H1 (cell line): ENCODE results near the gene ZDHHC8. TPM values are rescaled to one million over a fixed set of nuclear protein-coding genes. Genes with fewer than 3 reads are reported as not detected.

Experiments used
- CTCF ChIA-PET: fragments of 300-600 bp; sonication (Branson Sonifier 250); formaldehyde crosslinking; loops from one replicate; lab custom pipeline; 2021; ENCODE audit not compliant: partially characterized antibody; lab: Charles Lee
- POLR2A ChIA-PET: fragments of 300-600 bp; sonication (Branson Sonifier 250); formaldehyde crosslinking; loops from one replicate; lab custom pipeline; 2021; ENCODE audit warnings: inconsistent platforms; ENCODE audit not compliant: partially characterized antibody; lab: Charles Lee
- DNase-seq, 2 experiments: peaks; one replicate each; pipeline versions ENCODE4 v3.0.0 to v3.0.0-alpha.2; 2010 to 2022; ENCODE audit warnings: low spot score in 2 of 2, low read depth in 1 of 2, mixed read lengths in 1 of 2
- FAIRE-seq: peaks from 2 replicates; lab custom pipeline; 2011; peaks lifted over from hg19 to GRCh38; lab: Jason Lieb, UNC
- H2AFZ ChIP-seq: 2 replicates; pipeline ENCODE4 v1.8.1; 2012; ENCODE audit warnings: low read length, inconsistent platforms
- H2AK5ac ChIP-seq: 2 replicates; pipeline ENCODE4 v1.6.1; 2013; ENCODE audit warnings: low read depth, low read length
- H2BK120ac ChIP-seq: replicated peaks from 2 replicates; pipeline ENCODE3; 2013; ENCODE audit warnings: low read depth, low read length, inconsistent platforms
- H2BK12ac ChIP-seq: 2 replicates; pipeline ENCODE4 v1.6.1; 2013; ENCODE audit warnings: low read depth, low read length
- H2BK15ac ChIP-seq: 2 replicates; pipeline ENCODE4 v1.6.1; 2013; ENCODE audit warnings: low read length
- H2BK20ac ChIP-seq: 2 replicates; pipeline ENCODE4 v1.6.1; 2013; ENCODE audit warnings: low read length
- H2BK5ac ChIP-seq: 2 replicates; pipeline ENCODE4 v1.6.1; 2013; ENCODE audit warnings: low read depth, low read length
- H3K14ac ChIP-seq: 2 replicates; pipeline ENCODE4 v1.6.1; 2013; ENCODE audit warnings: inconsistent platforms; ENCODE audit not compliant: insufficient read length
- H3K18ac ChIP-seq: 2 replicates; pipeline ENCODE4 v1.6.1; 2013; ENCODE audit warnings: low read length; ENCODE audit errors: extremely low read depth
- H3K23ac ChIP-seq: 2 replicates; pipeline ENCODE4 v1.6.1; 2013; ENCODE audit warnings: inconsistent platforms; ENCODE audit not compliant: insufficient read length
- H3K23me2 ChIP-seq: 2 replicates; pipeline ENCODE4 v1.6.1; 2013; ENCODE audit warnings: low read depth, low read length
- H3K27ac ChIP-seq: 2 replicates; pipeline ENCODE4 v1.6.1; 2011; ENCODE audit warnings: low read depth, low read length, inconsistent platforms
- H3K27me3 ChIP-seq, 4 experiments: replicated peaks in 1 of 4; 1 replicate in 1 of 4; 2 replicates in 3 of 4; pipeline versions ENCODE4 v1.6.1 to v1.8.1; 2011 to 2013; ENCODE audit warnings: low read length in 3 of 4, mild to moderate bottlenecking in 3 of 4, inconsistent platforms in 2 of 4, mixed read lengths in 2 of 4, moderate library complexity in 1 of 4; ENCODE audit not compliant: control insufficient read depth in 3 of 4, insufficient read depth in 3 of 4; ENCODE audit errors: extremely low read depth in 1 of 4
- H3K36me3 ChIP-seq, 4 experiments: 2 replicates each; pipeline versions ENCODE4 v1.6.1 to v1.8.1; 2011 to 2013; ENCODE audit warnings: mild to moderate bottlenecking in 4 of 4, low read length in 3 of 4, moderate library complexity in 2 of 4, control low read depth in 1 of 4, inconsistent platforms in 1 of 4; ENCODE audit not compliant: insufficient read depth in 4 of 4, control insufficient read depth in 2 of 4
- H3K4ac ChIP-seq: replicated peaks from 2 replicates; pipeline ENCODE3; 2013; ENCODE audit warnings: low read length, low read depth, mixed read lengths, inconsistent platforms; ENCODE audit not compliant: insufficient read length
- H3K4me1 ChIP-seq, 4 experiments: replicated peaks in 1 of 4; 1 replicate in 1 of 4; 2 replicates in 3 of 4; pipeline versions ENCODE4 v1.6.1 to v1.8.1; 2011 to 2013; ENCODE audit warnings: low read length in 3 of 4, inconsistent platforms in 2 of 4, mixed read lengths in 1 of 4; ENCODE audit not compliant: insufficient read depth in 4 of 4, control insufficient read depth in 3 of 4
- H3K4me2 ChIP-seq, 2 experiments: 2 replicates each; pipeline versions ENCODE4 v1.6.1 to v1.8.1; 2011 to 2013; ENCODE audit warnings: low read depth in 2 of 2, low read length in 2 of 2, control low read depth in 1 of 2, inconsistent platforms in 1 of 2, mild to moderate bottlenecking in 1 of 2; ENCODE audit not compliant: insufficient read depth in 1 of 2
- H3K4me3 ChIP-seq, 4 experiments: fragments of 200-600, 300-600 bp in 1 of 4; sonication (generic), shearing (Covaris generic), sonication (Bioruptor Twin) in 1 of 4; 2 replicates each; pipeline versions ENCODE4 v1.5.1 to v1.8.1; 2011 to 2016; ENCODE audit warnings: low read length in 4 of 4, low read depth in 3 of 4, control low read depth in 2 of 4, inconsistent platforms in 2 of 4, mild to moderate bottlenecking in 2 of 4, mixed read lengths in 1 of 4, moderate library complexity in 1 of 4; ENCODE audit not compliant: insufficient read depth in 2 of 4; ENCODE audit errors: extremely low read depth in 1 of 4
- H3K56ac ChIP-seq: replicated peaks from 2 replicates; pipeline ENCODE3; 2013; ENCODE audit warnings: low read depth, mild to moderate bottlenecking, mixed read lengths, low read length, inconsistent platforms; ENCODE audit not compliant: insufficient read length
- H3K79me1 ChIP-seq: 2 replicates; pipeline ENCODE4 v1.6.1; 2013; ENCODE audit warnings: low read depth, low read length, control low read depth
- H3K79me2 ChIP-seq, 2 experiments: 2 replicates each; pipeline versions ENCODE4 v1.6.1 to v1.8.1; 2012 to 2013; ENCODE audit warnings: low read length in 2 of 2, mild to moderate bottlenecking in 2 of 2, inconsistent platforms in 1 of 2; ENCODE audit not compliant: insufficient read depth in 2 of 2, control insufficient read depth in 1 of 2
- H3K9ac ChIP-seq, 4 experiments: replicated peaks in 1 of 4; 1 replicate in 1 of 4; 2 replicates in 3 of 4; pipeline versions ENCODE4 v1.6.1 to v1.8.1; 2011 to 2013; ENCODE audit warnings: low read depth in 3 of 4, low read length in 3 of 4, control low read depth in 2 of 4, mild to moderate bottlenecking in 2 of 4, moderate library complexity in 2 of 4, inconsistent platforms in 1 of 4; ENCODE audit errors: extremely low read depth in 1 of 4
- H3K9me3 ChIP-seq, 2 experiments: 2 replicates each; pipeline versions ENCODE4 v1.6.1 to v1.8.1; 2012 to 2013; ENCODE audit warnings: mild to moderate bottlenecking in 2 of 2, moderate library complexity in 2 of 2, control low read depth in 1 of 2, inconsistent platforms in 1 of 2, low read depth in 1 of 2, low read length in 1 of 2, mixed read lengths in 1 of 2; ENCODE audit not compliant: insufficient read depth in 2 of 2
- H4K20me1 ChIP-seq, 2 experiments: replicated peaks in 1 of 2; 2 replicates each; pipeline versions ENCODE3 to v1.8.1; 2011 to 2013; ENCODE audit warnings: inconsistent platforms in 2 of 2, low read length in 2 of 2, mild to moderate bottlenecking in 1 of 2; ENCODE audit not compliant: insufficient read depth in 2 of 2, control insufficient read depth in 1 of 2
- H4K5ac ChIP-seq: 2 replicates; pipeline ENCODE4 v1.6.1; 2013; ENCODE audit warnings: low read length, low read depth, mixed read lengths, inconsistent platforms; ENCODE audit not compliant: insufficient read length
- H4K8ac ChIP-seq: 2 replicates; pipeline ENCODE4 v1.8.0; 2013; ENCODE audit warnings: mild to moderate bottlenecking, moderate library complexity, low read length, inconsistent platforms; ENCODE audit not compliant: insufficient read depth; ENCODE audit errors: extremely low read depth
- H4K91ac ChIP-seq: replicated peaks from 2 replicates; pipeline ENCODE3; 2013; ENCODE audit warnings: low read length, mixed read lengths, inconsistent platforms; ENCODE audit not compliant: insufficient read length
- E2F6 ChIP-seq: IDR thresholded peaks from 2 replicates; pipeline ENCODE4 v1.6.1; 2012; ENCODE audit warnings: inconsistent platforms
- GABPA ChIP-seq: IDR thresholded peaks from 2 replicates; pipeline ENCODE4 v1.6.1; 2011; ENCODE audit warnings: mild to moderate bottlenecking, low read length, moderate library complexity, borderline replicate concordance; ENCODE audit not compliant: insufficient read depth
- GTF2F1 ChIP-seq: IDR thresholded peaks from 2 replicates; pipeline ENCODE4 v1.6.1; 2012; ENCODE audit warnings: low read depth, low read length, improper control_type of control experiment, borderline replicate concordance
- JUN ChIP-seq: IDR thresholded peaks from 2 replicates; pipeline ENCODE4 v1.6.1; 2011; ENCODE audit warnings: low read depth, mild to moderate bottlenecking, improper control_type of control experiment, low read length
- KDM4A ChIP-seq: IDR thresholded peaks from one replicate; pipeline ENCODE4 v1.7.1; 2012; ENCODE audit warnings: low read depth, mild to moderate bottlenecking, moderate library complexity, low read length, inconsistent platforms; ENCODE audit not compliant: severe bottlenecking
- PHF8 ChIP-seq: fragments of 200-600 bp; sonication (generic); conservative IDR thresholded peaks from 2 replicates; pipeline ENCODE4 v1.7.1; 2012; ENCODE audit warnings: low read depth, mild to moderate bottlenecking, inconsistent platforms, low read length, moderate library complexity
- POLR2AphosphoS5 ChIP-seq: IDR thresholded peaks from 2 replicates; pipeline ENCODE4 v1.6.1; 2011; ENCODE audit warnings: low read depth, low read length
- RBBP5 ChIP-seq: IDR thresholded peaks from 2 replicates; pipeline ENCODE4 v1.7.1; 2012; ENCODE audit warnings: low read depth, mild to moderate bottlenecking, inconsistent platforms, low read length, moderate library complexity, borderline replicate concordance
- RFX5 ChIP-seq: IDR thresholded peaks from 2 replicates; pipeline ENCODE4 v1.6.1; 2011; ENCODE audit warnings: low read depth, low read length, improper control_type of control experiment, borderline replicate concordance
- RNF2 ChIP-seq: fragments of 200-900, 300-1000 bp; sonication (generic); IDR thresholded peaks from 2 replicates; pipeline ENCODE4 v1.7.1; 2016; ENCODE audit warnings: borderline replicate concordance, low read depth, mild to moderate bottlenecking, antibody characterized with exemption, low read length; ENCODE audit not compliant: poor library complexity, severe bottlenecking; ENCODE audit errors: missing control alignments
- SP1 ChIP-seq: IDR thresholded peaks from 2 replicates; pipeline ENCODE4 v1.6.1; 2011; ENCODE audit warnings: low read depth, low read length
- SUZ12 ChIP-seq: fragments of 200-600 bp; sonication (generic); IDR thresholded peaks from 2 replicates; pipeline ENCODE4 v1.6.1; 2012; ENCODE audit warnings: mild to moderate bottlenecking, inconsistent platforms, low read length, moderate library complexity, mixed read lengths
- TBP ChIP-seq: IDR thresholded peaks from 2 replicates; pipeline ENCODE4 v1.6.1; 2011; ENCODE audit warnings: low read depth, low read length, improper control_type of control experiment
- YY1 ChIP-seq: IDR thresholded peaks from 2 replicates; pipeline ENCODE4 v1.6.1; 2011; ENCODE audit warnings: low read depth, mild to moderate bottlenecking, low read length
- WGBS, 2 experiments: shearing (Covaris generic) in 1 of 2; methylation state at CpG; one replicate each; pipeline versions ENCODE4 v1.1.6 to v1.1.7; 2013 to 2015; ENCODE audit warnings: low lambda C conversion rate in 2 of 2, mixed read lengths in 2 of 2, inconsistent platforms in 1 of 2, low coverage in 1 of 2, missing lambda C conversion rate in 1 of 2; ENCODE audit not compliant: insufficient replicate concordance in 2 of 2, insufficient coverage in 1 of 2, insufficient read length in 1 of 2; ENCODE audit errors: extremely low coverage in 1 of 2, missing lambda C conversion rate in 1 of 2; 5-methylcytosine and 5-hydroxymethylcytosine counted together
- polyA plus RNA-seq, 7 experiments: library from polyadenylated mRNA; depleted of rRNA in 3 of 7; stranded (reverse) in 5 of 7; unstranded in 2 of 7; fragments of >200 nt in 5 of 7; fragments of 200-250 nt in 2 of 7; gene quantifications; 1 replicate in 5 of 7; 2 replicates in 1 of 7; 4 replicates in 1 of 7; pipeline versions ENCODE4 v1.2.1 to v1.2.3, GENCODE V29; 2011 to 2013; ENCODE audit warnings: missing spikeins in 2 of 7, mixed read lengths in 2 of 7
- total RNA-seq: library from RNA; stranded (reverse); fragmentation: NEBNext Ultra II Directional; extraction: Animal tissue kit (Norgen Biotek cat#: 25700); gene quantifications from 2 replicates; pipeline ENCODE4 v1.2.1, GENCODE V29; 2021

ZDHHC8 gene
- total and polyA plus RNA-seq, 2 of the 8 experiments (the other 6 are each of a cell fraction or from before 2014, with no cell fraction given), result 18.6 to 65.6 TPM

- Histone ChIP-seq H3K4me2 (no peak overlapping the region), H2BK120ac (no peak overlapping the region), H3K18ac (no peak overlapping the region), H4K91ac (no peak overlapping the region), H3K4me1 (no peaks in the 10 kb centered on the region), H3K14ac (no peak overlapping the region), H3K79me1 (no peaks in the 10 kb centered on the region), H4K5ac (no peak overlapping the region), H3K23ac (no peak overlapping the region), H4K8ac (no peak overlapping the region), H2AFZ (no peak overlapping the region), H4K20me1 (no peaks in the 10 kb centered on the region), H3K9me3 (no peaks in the 10 kb centered on the region), H2BK20ac (no peak overlapping the region), H3K36me3 (peaks cover 0 to 6% (median 0%) of the 10 kb centered on the region in 4 experiments; a peak in 1 of 8 replicates), H2AK5ac (no peak overlapping the region), H3K27ac (no peak overlapping the region), H2BK15ac (no peak overlapping the region), H3K4ac (no peak overlapping the region), H2BK5ac (no peak overlapping the region), H3K9ac (no peak overlapping the region), H3K4me3 (no peak overlapping the region), H3K79me2 (no peaks in the 10 kb centered on the region), H2BK12ac (no peak overlapping the region), H3K27me3 (no peaks in the 10 kb centered on the region), H3K23me2 (no peaks in the 10 kb centered on the region), H3K56ac (no peak overlapping the region)
- POLR2A ChIA-PET, result no interaction called here
- FAIRE-seq (no peak), DNase-seq (no peak)
- CTCF ChIA-PET, result interaction anchor here (0.9 to 2.1 kb wide), 2 partner anchors 10 to 64 kb away, joined by 3 to 5 read pairs; no protein-coding TSS in a partner anchor
- 91% methylated on average over 19 of the region's 22 CpGs; no CpG with 5 or more reads in 1 of the 2 experiments for WGBS, 2 experiments
- TF ChIP-seq SP1, result no peak
- no peak for TF ChIP-seq JUN
- no peak for TF ChIP-seq RNF2
- no peak for TF ChIP-seq GTF2F1
- TF ChIP-seq SUZ12, result no peak
- TF ChIP-seq KDM4A, result no peak
- no peak for TF ChIP-seq PHF8
- no peak for TF ChIP-seq GABPA
- TF ChIP-seq RBBP5, result no peak
- TF ChIP-seq RFX5, result no peak
- no peak for TF ChIP-seq TBP
- TF ChIP-seq POLR2AphosphoS5, result no peak
- TF ChIP-seq YY1, result no peak
- no peak for TF ChIP-seq E2F6
Observed at GRCh38 chr22:20146777-20147176, 15.2 kb downstream of the ZDHHC8 start.
